ENCODE results near the gene NES.

NES gene

GRCh38 chr1:156676114-156676819 lies 940 bp downstream of the NES start:
- Mint-ChIP-seq H3K27ac (no peak overlapping the region), H3K36me3 (ENCODE audit: low read depth) (no peaks in the 10 kb centered on the region), H3K4me3 (no peak overlapping the region), H3K4me1 (ENCODE audit: low read depth) (peaks cover 12% of the 10 kb centered on the region), H3K9me3 (no peaks in the 10 kb centered on the region), H3K27me3 (peaks cover 75% of the 10 kb centered on the region)

- H3K27me3 Mint-ChIP-seq, result peaks cover 73% of the 10 kb centered on the region
- H3K9me3 Mint-ChIP-seq, result no peaks in the 10 kb centered on the region
- H3K27ac Mint-ChIP-seq, result no peak overlapping the region
- no peaks in the 10 kb centered on the region for H3K36me3 Mint-ChIP-seq (ENCODE audit: low read depth)
- no peak overlapping the region for H3K4me3 Mint-ChIP-seq
- peaks cover 12% of the 10 kb centered on the region for H3K4me1 Mint-ChIP-seq (ENCODE audit: low read depth)
Observed at GRCh38 chr1:156675210-156676113, 1.7 kb downstream of the NES start.

- H3K27me3 Mint-ChIP-seq, result peaks cover 57% of the 10 kb centered on the region
- no peak overlapping the region for H3K4me3 Mint-ChIP-seq
- H3K4me1 Mint-ChIP-seq (ENCODE audit: low read depth), result peaks cover 12% of the 10 kb centered on the region
- H3K9me3 Mint-ChIP-seq, result no peaks in the 10 kb centered on the region
- no peak overlapping the region for H3K27ac Mint-ChIP-seq
- H3K36me3 Mint-ChIP-seq (ENCODE audit: low read depth), result no peaks in the 10 kb centered on the region
Observed at GRCh38 chr1:156673387-156674121, 3.7 kb downstream of the NES start.

DNA sequence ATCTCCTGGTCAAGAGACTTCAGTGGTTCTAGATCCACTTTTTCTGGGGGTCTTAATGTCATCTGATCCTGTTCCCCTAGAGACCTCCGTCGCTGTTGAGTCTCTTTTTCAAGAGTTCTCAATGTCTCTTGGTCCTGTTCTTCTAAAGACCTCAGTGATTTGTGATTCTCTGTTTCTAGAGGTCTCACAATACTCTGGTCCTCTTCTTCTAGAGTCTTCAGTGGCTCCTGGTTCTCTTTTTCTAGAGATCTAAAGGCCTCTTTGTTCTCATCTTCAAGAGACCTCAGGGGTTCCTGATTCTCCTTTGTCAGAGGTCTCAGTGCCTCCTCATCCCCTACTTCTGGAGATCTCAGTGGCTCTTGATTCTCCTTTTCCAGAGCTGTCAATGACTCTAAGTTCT lies 5.4 kb downstream of the NES start:
- Mint-ChIP-seq H3K4me1 (ENCODE audit: low read depth) (no peaks in the 10 kb centered on the region), H3K9me3 (no peaks in the 10 kb centered on the region), H3K36me3 (ENCODE audit: low read depth) (no peaks in the 10 kb centered on the region), H3K27me3 (peaks cover 39% of the 10 kb centered on the region), H3K27ac (no peak overlapping the region), H3K4me3 (no peak overlapping the region)

- peaks cover 36% of the 10 kb centered on the region for H3K27me3 Mint-ChIP-seq
- H3K9me3 Mint-ChIP-seq, result no peaks in the 10 kb centered on the region
- H3K4me3 Mint-ChIP-seq, result no peak overlapping the region
- H3K4me1 Mint-ChIP-seq (ENCODE audit: low read depth), result no peaks in the 10 kb centered on the region
- H3K27ac Mint-ChIP-seq, result no peak overlapping the region
- H3K36me3 Mint-ChIP-seq (ENCODE audit: low read depth), result no peaks in the 10 kb centered on the region
Observed at GRCh38 chr1:156670791-156671190, 6.4 kb downstream of the NES start.

DNA sequence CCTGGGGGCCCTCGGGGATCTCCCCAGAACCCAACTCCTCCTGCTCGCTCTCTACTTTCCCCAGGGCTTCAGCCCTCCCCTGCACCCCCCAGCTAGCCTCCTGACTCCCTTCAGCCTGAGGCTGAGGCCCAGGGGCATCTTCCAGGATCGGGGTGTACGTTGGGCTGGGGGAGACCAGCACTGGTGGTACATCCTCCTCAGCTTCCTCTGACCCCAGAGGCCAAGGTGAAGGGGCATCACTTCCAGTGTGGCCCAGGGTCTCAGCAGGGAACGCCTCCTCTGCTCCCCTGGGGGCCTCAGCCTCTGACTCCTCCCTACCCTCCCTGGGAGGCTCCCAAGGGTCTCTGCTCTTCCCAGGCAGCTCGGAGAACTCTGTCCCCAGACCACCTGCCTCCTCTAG lies 6.8 kb downstream of the NES start:
- Mint-ChIP-seq H3K4me1 (ENCODE audit: low read depth) (no peaks in the 10 kb centered on the region), H3K9me3 (no peaks in the 10 kb centered on the region), H3K4me3 (no peak overlapping the region), H3K27ac (no peak overlapping the region), H3K27me3 (peaks cover 31% of the 10 kb centered on the region), H3K36me3 (ENCODE audit: low read depth) (no peaks in the 10 kb centered on the region)

GRCh38 chr1:156669794-156670193 lies 7.4 kb downstream of the NES start:
- H3K27ac Mint-ChIP-seq, result no peak overlapping the region
- H3K9me3 Mint-ChIP-seq, result no peaks in the 10 kb centered on the region
- no peak overlapping the region for H3K4me3 Mint-ChIP-seq
- no peaks in the 10 kb centered on the region for H3K4me1 Mint-ChIP-seq (ENCODE audit: low read depth)
- peaks cover 30% of the 10 kb centered on the region for H3K27me3 Mint-ChIP-seq
- H3K36me3 Mint-ChIP-seq (ENCODE audit: low read depth), result no peaks in the 10 kb centered on the region

GRCh38 chr1:156668801-156669637 lies 8.2 kb downstream of the NES start:
- no peaks in the 10 kb centered on the region for H3K36me3 Mint-ChIP-seq (ENCODE audit: low read depth)
- no peak overlapping the region for H3K27ac Mint-ChIP-seq
- H3K4me3 Mint-ChIP-seq, result no peak overlapping the region
- no peaks in the 10 kb centered on the region for H3K9me3 Mint-ChIP-seq
- peaks cover 3% of the 10 kb centered on the region for H3K4me1 Mint-ChIP-seq (ENCODE audit: low read depth)
- peaks cover 26% of the 10 kb centered on the region for H3K27me3 Mint-ChIP-seq

- Mint-ChIP-seq H3K4me3 (no peak overlapping the region), H3K27ac (no peak overlapping the region), H3K36me3 (ENCODE audit: low read depth) (no peaks in the 10 kb centered on the region), H3K4me1 (ENCODE audit: low read depth) (peaks cover 3% of the 10 kb centered on the region), H3K9me3 (no peaks in the 10 kb centered on the region), H3K27me3 (peaks cover 17% of the 10 kb centered on the region)
Observed at GRCh38 chr1:156667968-156668709, 9.1 kb downstream of the NES start.

- Mint-ChIP-seq H3K27ac (no peak overlapping the region), H3K9me3 (no peaks in the 10 kb centered on the region)
Observed at GRCh38 chr1:156667610-156667967, 9.6 kb downstream of the NES start.

DNA sequence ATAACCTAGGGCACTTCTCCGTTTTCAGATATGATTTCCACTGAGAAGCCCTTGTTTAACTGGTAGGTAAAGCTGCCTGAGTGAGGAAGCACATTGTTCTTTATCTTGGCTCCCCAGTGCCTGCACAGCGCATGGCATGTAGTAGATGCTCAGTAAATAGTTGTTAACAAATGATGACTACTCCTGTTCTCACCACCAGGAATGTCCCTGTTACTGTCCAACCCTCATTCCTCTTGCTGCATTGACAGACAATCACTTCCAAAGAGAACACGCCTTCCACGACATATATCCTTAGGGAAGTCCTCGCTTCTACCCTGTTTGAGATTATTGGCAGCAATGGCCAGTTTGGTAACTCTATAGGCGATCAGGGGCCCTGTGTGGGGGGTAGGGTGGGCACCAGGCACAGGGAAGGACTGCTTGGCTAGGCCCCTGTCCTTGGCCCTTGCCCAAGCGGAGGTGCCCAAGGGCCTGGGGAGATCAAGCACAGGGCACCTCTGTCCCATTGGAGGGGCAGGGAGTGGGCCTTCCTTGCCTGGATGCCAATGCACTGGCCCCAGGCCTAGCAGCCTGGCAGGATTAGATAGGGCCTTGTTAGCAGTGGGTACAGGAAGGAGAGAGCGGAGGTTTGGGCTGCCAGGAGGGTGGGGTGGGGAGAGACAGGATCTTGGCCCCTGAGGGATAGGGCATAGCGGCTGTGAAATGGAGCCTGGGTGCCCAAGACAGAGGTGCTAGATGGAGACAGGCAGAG lies 10.2 kb downstream of the NES start:
- Mint-ChIP-seq H3K4me1 (ENCODE audit: low read depth) (peaks cover 11% of the 10 kb centered on the region), H3K27ac (no peak overlapping the region)

More at GRCh38 chr1:156667610-156667967, 9.6 kb downstream of the NES start:
- H3K4me3 Mint-ChIP-seq, result no peak overlapping the region
- H3K36me3 Mint-ChIP-seq (ENCODE audit: low read depth), result no peaks in the 10 kb centered on the region
- H3K4me1 Mint-ChIP-seq (ENCODE audit: low read depth), result peaks cover 6% of the 10 kb centered on the region
- H3K27me3 Mint-ChIP-seq, result peaks cover 15% of the 10 kb centered on the region

DNA sequence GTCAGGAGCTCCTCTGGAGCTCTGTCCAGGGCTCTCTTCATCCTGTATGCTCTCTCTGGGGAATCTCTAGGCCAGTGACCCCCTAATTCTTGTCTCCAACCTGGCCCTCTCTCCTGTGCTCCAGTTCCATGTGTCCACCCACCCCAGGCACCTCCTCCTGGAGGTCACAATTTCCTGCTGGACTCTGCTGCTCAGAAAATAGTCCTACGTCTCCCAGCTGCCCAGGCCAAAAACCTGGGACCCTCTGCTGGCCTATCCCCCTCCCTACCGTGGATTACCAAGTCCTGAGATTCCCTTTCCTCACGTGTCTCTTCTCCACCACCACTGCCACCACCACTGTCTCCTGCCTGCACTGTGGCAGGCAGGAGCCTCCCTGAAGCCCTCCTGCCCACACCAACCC lies 11.7 kb downstream of the NES start:
- H3K27me3 Mint-ChIP-seq, result no peaks in the 10 kb centered on the region
- H3K9me3 Mint-ChIP-seq, result no peaks in the 10 kb centered on the region
- H3K36me3 Mint-ChIP-seq (ENCODE audit: low read depth), result no peaks in the 10 kb centered on the region
- no peak overlapping the region for H3K27ac Mint-ChIP-seq
- H3K4me3 Mint-ChIP-seq, result no peak overlapping the region
- H3K4me1 Mint-ChIP-seq (ENCODE audit: low read depth), result peaks cover 23% of the 10 kb centered on the region

More for the DNA sequence above, 10.2 kb downstream of the NES start:
- Mint-ChIP-seq H3K36me3 (ENCODE audit: low read depth) (no peaks in the 10 kb centered on the region), H3K4me3 (no peak overlapping the region), H3K27me3 (peaks cover 10% of the 10 kb centered on the region), H3K9me3 (no peaks in the 10 kb centered on the region)

- H3K27ac Mint-ChIP-seq, result no peak overlapping the region
Observed at GRCh38 chr1:156664767-156665411, 12.3 kb downstream of the NES start.

More at GRCh38 chr1:156664767-156665411, 12.3 kb downstream of the NES start:
- Mint-ChIP-seq H3K36me3 (ENCODE audit: low read depth) (no peaks in the 10 kb centered on the region), H3K4me3 (no peak overlapping the region), H3K4me1 (ENCODE audit: low read depth) (peaks cover 30% of the 10 kb centered on the region), H3K9me3 (no peaks in the 10 kb centered on the region), H3K27me3 (no peaks in the 10 kb centered on the region)

All from stimulated activated naive CD8-positive, alpha-beta T cell treated with anti-CD3 and anti-CD28 coated beads, Interleukin-15, Interleukin-2, amounts not matched to agents 100 ng/mL and 50 ng/mL, for 24 hours (primary cell).